Measurements from ENCODE around the gene LRRC4. TPM values are rescaled to one million over a fixed set of nuclear protein-coding genes. Genes with fewer than 3 reads are reported as not detected.

LRRC4 gene
- total and polyA plus RNA-seq, 4 experiments from 2014 or later = not detected

DNA sequence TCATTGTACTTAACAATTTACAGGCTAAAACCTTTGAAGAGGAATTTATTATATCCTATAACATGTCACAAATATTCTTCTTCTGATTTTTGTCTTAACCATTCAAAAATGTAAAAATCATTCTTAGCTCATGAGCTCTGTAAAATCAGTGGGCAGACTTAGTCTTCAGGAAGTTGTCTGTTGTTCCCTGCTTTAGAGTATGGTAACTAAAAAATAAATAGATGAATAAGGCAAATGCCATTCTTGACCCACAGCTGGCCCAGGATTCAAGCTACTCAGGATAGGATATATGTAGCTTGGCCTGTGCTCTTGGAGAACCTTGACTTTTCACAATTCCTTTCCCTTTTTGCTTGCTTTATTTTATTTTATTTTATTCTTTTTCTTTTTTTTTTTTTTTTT lies 51.5 kb downstream of the LRRC4 start:
- peaks cover 42 to 59% of the 10 kb centered on the region in 2 donors for H3K36me3 Mint-ChIP-seq
- peaks cover 6 to 31% (median 23%) of the 10 kb centered on the region in 8 donors for H3K9me3 Mint-ChIP-seq
- Histone ChIP-seq H3K36me3 (ENCODE audit: insufficient read depth, low read length) (peaks cover 4% of the 10 kb centered on the region), H3K27me3 (ENCODE audit: insufficient read depth, low read length) (no peaks in the 10 kb centered on the region), H3K4me3 (ENCODE audit: low read length in 2 of 2) (no peak overlapping the region), H3K27ac (ENCODE audit: low read depth, low read length) (no peak overlapping the region), H3K4me1 (ENCODE audit: insufficient read depth, low read length) (no peaks in the 10 kb centered on the region), H3K9me3 (ENCODE audit: control insufficient read depth in 1 of 2, low read length in 2 of 2) (peaks cover 0 to 5% of the 10 kb centered on the region in 2 donors)
- H3K27ac Mint-ChIP-seq = no peak overlapping the region
- H3K4me1 Mint-ChIP-seq = peaks cover 17 to 25% (median 21%) of the 10 kb centered on the region in 4 donors
- intact Hi-C loops (cut with micrococcal nuclease) = no loop called here
- ChIA-PET CTCF (ENCODE audit: partially characterized antibody) (interaction anchor here (0.8 kb wide), 1 partner anchor 230 kb away, joined by 4 read pairs; no protein-coding TSS in a partner anchor), POLR2A (ENCODE audit: partially characterized antibody) (interaction anchor here (1.0 kb wide), 1 partner anchor 12 kb away, joined by 3 read pairs; no protein-coding TSS in a partner anchor)
- DNase-seq = no peak
- no peaks in the 10 kb centered on the region for H3K27me3 Mint-ChIP-seq
- H3K4me3 Mint-ChIP-seq = no peak overlapping the region

- Mint-ChIP-seq H3K27ac (peak overlapping the region in 1 of 7 donors; percentile 11), H3K4me3 (no peak overlapping the region), H3K9me3 (peaks cover 6 to 31% (median 23%) of the 10 kb centered on the region in 8 donors), H3K27me3 (no peaks in the 10 kb centered on the region), H3K36me3 (peaks cover 40 to 60% of the 10 kb centered on the region in 2 donors), H3K4me1 (peaks cover 17 to 25% (median 22%) of the 10 kb centered on the region in 4 donors)
- Histone ChIP-seq H3K4me3 (ENCODE audit: low read length in 2 of 2) (no peak overlapping the region), H3K4me1 (ENCODE audit: insufficient read depth, low read length) (no peaks in the 10 kb centered on the region), H3K27ac (ENCODE audit: low read depth, low read length) (no peak overlapping the region), H3K9me3 (ENCODE audit: control insufficient read depth in 1 of 2, low read length in 2 of 2) (peaks cover 0 to 5% of the 10 kb centered on the region in 2 donors), H3K36me3 (ENCODE audit: insufficient read depth, low read length) (peaks cover 4% of the 10 kb centered on the region), H3K27me3 (ENCODE audit: insufficient read depth, low read length) (no peaks in the 10 kb centered on the region)
- POLR2A ChIA-PET (ENCODE audit: partially characterized antibody) = no interaction called here
- intact Hi-C loops (cut with micrococcal nuclease) = no loop called here
- CTCF ChIA-PET (ENCODE audit: partially characterized antibody) = interaction anchor here (0.8 kb wide), 1 partner anchor 230 kb away, joined by 4 read pairs; no protein-coding TSS in a partner anchor
- no peak for DNase-seq
Observed at GRCh38 chr7:127979113-127979727, 52.0 kb downstream of the LRRC4 start.

DNA sequence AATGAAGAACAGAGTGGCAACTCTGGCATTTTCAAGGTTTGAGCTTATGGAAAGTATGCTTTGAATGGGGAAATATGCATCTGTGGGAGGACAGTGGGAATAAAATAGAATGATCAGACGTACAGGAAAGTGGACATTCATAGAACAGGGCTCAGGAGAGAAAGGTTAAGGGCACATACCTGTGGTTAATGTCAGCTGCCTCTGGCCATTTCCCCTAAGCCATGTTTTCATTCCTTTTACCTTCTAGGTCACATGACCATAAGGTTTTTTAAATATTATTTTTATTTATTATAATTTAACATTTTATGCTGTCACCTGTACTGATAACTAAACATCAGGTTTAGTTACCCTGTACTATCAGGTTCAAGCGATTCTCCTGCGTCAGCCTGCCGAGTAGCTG lies 52.8 kb downstream of the LRRC4 start:
- Histone ChIP-seq H3K27ac (ENCODE audit: low read depth, low read length) (no peak overlapping the region), H3K4me1 (ENCODE audit: insufficient read depth, low read length) (no peaks in the 10 kb centered on the region), H3K9me3 (ENCODE audit: control insufficient read depth in 1 of 2, low read length in 2 of 2) (peaks cover 0 to 5% of the 10 kb centered on the region in 2 donors), H3K4me3 (ENCODE audit: low read length in 2 of 2) (no peak overlapping the region), H3K27me3 (ENCODE audit: insufficient read depth, low read length) (no peaks in the 10 kb centered on the region), H3K36me3 (ENCODE audit: insufficient read depth, low read length) (peaks cover 4% of the 10 kb centered on the region)
- CTCF ChIA-PET (ENCODE audit: partially characterized antibody) = no interaction called here
- H3K4me3 Mint-ChIP-seq = no peak overlapping the region
- intact Hi-C loops (cut with micrococcal nuclease) = no loop called here
- peaks cover 15 to 24% (median 19%) of the 10 kb centered on the region in 4 donors for H3K4me1 Mint-ChIP-seq
- H3K27ac Mint-ChIP-seq = no peak overlapping the region
- peaks cover 6 to 31% (median 23%) of the 10 kb centered on the region in 8 donors for H3K9me3 Mint-ChIP-seq
- no peaks in the 10 kb centered on the region for H3K27me3 Mint-ChIP-seq
- H3K36me3 Mint-ChIP-seq = peaks cover 40 to 64% of the 10 kb centered on the region in 2 donors
- DNase-seq = no peak
- POLR2A ChIA-PET (ENCODE audit: partially characterized antibody) = no interaction called here

Other genes with a start within 250 kb of the LRRC4 start
- gene LEP, start 209.8 kb upstream of the LRRC4 start, total RNA-seq = not detected
- gene LEP, start 209.8 kb upstream of the LRRC4 start, polyA plus RNA-seq = not detected